Measurements from ENCODE around the gene TGFBRAP1. TPM values are rescaled to one million over a fixed set of nuclear protein-coding genes. Genes with fewer than 3 reads are reported as not detected.

TGFBRAP1 gene, protein sequence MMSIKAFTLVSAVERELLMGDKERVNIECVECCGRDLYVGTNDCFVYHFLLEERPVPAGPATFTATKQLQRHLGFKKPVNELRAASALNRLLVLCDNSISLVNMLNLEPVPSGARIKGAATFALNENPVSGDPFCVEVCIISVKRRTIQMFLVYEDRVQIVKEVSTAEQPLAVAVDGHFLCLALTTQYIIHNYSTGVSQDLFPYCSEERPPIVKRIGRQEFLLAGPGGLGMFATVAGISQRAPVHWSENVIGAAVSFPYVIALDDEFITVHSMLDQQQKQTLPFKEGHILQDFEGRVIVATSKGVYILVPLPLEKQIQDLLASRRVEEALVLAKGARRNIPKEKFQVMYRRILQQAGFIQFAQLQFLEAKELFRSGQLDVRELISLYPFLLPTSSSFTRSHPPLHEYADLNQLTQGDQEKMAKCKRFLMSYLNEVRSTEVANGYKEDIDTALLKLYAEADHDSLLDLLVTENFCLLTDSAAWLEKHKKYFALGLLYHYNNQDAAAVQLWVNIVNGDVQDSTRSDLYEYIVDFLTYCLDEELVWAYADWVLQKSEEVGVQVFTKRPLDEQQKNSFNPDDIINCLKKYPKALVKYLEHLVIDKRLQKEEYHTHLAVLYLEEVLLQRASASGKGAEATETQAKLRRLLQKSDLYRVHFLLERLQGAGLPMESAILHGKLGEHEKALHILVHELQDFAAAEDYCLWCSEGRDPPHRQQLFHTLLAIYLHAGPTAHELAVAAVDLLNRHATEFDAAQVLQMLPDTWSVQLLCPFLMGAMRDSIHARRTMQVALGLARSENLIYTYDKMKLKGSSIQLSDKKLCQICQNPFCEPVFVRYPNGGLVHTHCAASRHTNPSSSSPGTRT
- total RNA-seq, result 5.1 and 14.1 TPM in 2 replicates

GRCh38 chr2:105329561-105330495 lies at the start of gene TGFBRAP1:
Gene TGFBRAP1 (minus strand): TSS chr2:105329735. CDS start chr2:105308301, 21,434 bp downstream.

DNA sequence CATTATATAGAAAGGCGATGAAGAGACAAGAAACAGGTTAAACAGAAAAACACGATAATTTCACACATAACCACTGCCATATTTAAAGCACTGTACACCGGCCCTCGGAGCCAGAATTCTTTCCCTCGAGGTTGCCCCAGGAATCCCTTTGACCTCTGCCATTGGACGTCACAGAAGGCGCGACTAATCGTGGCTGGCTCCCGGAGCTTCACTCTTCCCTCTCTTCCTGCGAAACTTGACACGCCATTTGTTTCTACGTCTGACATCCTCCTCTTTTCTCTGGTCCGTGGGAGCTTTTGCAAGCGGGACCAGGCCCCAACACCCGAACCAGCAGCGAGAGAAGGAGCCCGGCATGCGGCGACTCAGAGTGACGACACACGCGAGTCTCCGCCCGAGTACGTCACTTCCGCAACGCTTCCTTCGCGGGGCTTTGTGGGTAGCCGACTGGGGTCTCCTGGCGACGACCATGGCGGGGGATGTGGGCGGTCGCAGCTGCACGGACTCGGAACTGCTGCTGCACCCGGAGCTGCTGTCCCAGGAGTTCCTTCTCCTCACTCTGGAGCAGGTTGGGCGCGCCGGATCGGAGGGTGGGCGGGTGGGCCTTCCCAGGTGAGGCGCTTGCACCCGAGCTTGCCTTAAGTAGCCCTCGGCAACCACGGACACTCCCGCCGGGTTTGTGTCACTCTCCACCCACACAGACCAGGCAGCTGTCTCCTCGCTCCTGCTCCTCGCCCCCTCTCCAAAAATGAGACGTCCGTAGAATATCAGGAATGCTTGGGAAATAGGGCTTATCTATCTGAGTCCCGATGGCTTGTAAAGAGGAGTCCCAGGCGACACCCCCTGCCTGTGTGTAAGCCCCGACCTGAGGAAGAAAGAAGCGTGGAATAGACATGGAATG lies 7.8 kb upstream of the TGFBRAP1 start, which contains the start of gene C2orf49:
C2orf49 (plus strand) TSS at position 419 of the 898 bp plus-strand sequence; CDS start at position 467, 48 bp downstream.

GRCh38 chr2:105241443-105241842 lies 88.1 kb downstream of the TGFBRAP1 start, which contains the start of gene GPR45:
Gene GPR45 (plus strand): TSS chr2:105241743. CDS start chr2:105241859, 116 bp downstream.

Other genes with a start within 250 kb of the TGFBRAP1 start
- gene GPR45, start 88.0 kb downstream of the TGFBRAP1 start, total RNA-seq, result 0.33 TPM in 1 of 2 replicates, not detected in the other
- 11.8 and 13.3 TPM in 2 replicates for gene C2orf49, start 7.8 kb upstream of the TGFBRAP1 start, total RNA-seq
- 63.6 and 209 TPM in 2 replicates for gene FHL2, start 69.3 kb upstream of the TGFBRAP1 start, total RNA-seq

Measured in placental epithelial cell (primary cell).